K562 (cell line): ENCODE measurements around the gene ECM2. TPM values are rescaled to one million over a fixed set of nuclear protein-coding genes. Genes with fewer than 3 reads are reported as not detected.

Experiments
- ATAC-seq: fragments of 200-7000 bp; cut with Tn5 transposase; 3 replicates; pipeline ENCODE4 v1.9.1; 2020; ENCODE audit warnings: moderate library complexity
- BruUV-seq: library from RNA; stranded (reverse); fragments of 400-500 nt; replicated peaks from 2 replicates; lab custom pipeline; 2021; lab: Mats Ljungman, UMichigan
- CTCF ChIA-PET: fragments of 300-600 bp; formaldehyde crosslinking; extraction: SDS; loops from one replicate; lab custom pipeline; 2021; ENCODE audit warnings: low intra/inter-chr PET ratio; lab: Yijun Ruan, JAX
- POLR2A ChIA-PET: fragments of 300-600, 350-650 bp; sonication (Branson Sonifier 250); formaldehyde crosslinking; extraction: SDS; loops from one replicate; lab custom pipeline; 2021; ENCODE audit warnings: antibody characterized with exemption, inconsistent platforms; lab: Yijun Ruan, JAX
- DNase-seq, 4 experiments: peaks; one replicate each; pipeline versions ENCODE4 v3.0.0 to v3.0.0-alpha.2; 2011 to 2018; ENCODE audit warnings: low spot score in 3 of 4, mixed read lengths in 3 of 4; ENCODE audit errors: extremely low read depth in 1 of 4
- FAIRE-seq: peaks from 2 replicates; lab custom pipeline; 2011; peaks lifted over from hg19 to GRCh38; lab: Jason Lieb, UNC
- H2AFZ ChIP-seq: 2 replicates; pipeline ENCODE4 v1.6.0; 2011; ENCODE audit warnings: low read depth, low read length, control low read depth, inconsistent platforms
- H3K27ac ChIP-seq: fragments of 200-600 bp; 3 replicates; pipeline ENCODE4 v1.8.0; 2011; ENCODE audit warnings: low read depth, mild to moderate bottlenecking, control low read depth, inconsistent platforms, low read length, moderate library complexity, mixed read lengths; ENCODE audit errors: extremely low read depth
- H3K27me3 ChIP-seq, 2 experiments: fragments of 300-600 bp in 1 of 2; 2 replicates in 1 of 2; 3 replicates in 1 of 2; pipeline versions ENCODE4 v1.6.0 to v1.8.0; 2011; ENCODE audit warnings: inconsistent platforms in 2 of 2, low read length in 2 of 2, mild to moderate bottlenecking in 1 of 2, mixed read lengths in 1 of 2, moderate library complexity in 1 of 2; ENCODE audit not compliant: control insufficient read depth in 2 of 2, insufficient read depth in 2 of 2
- H3K36me3 ChIP-seq: fragments of 300-600 bp; 3 replicates; pipeline ENCODE4 v1.8.0; 2011; ENCODE audit warnings: mild to moderate bottlenecking, low read length, inconsistent platforms; ENCODE audit not compliant: control insufficient read depth, insufficient read depth
- H3K4me1 ChIP-seq, 2 experiments: fragments of 200-600 bp in 1 of 2; replicated peaks in 1 of 2; 2 replicates in 1 of 2; 3 replicates in 1 of 2; pipeline versions ENCODE4 v1.5.1 to v1.8.0; 2011; ENCODE audit warnings: inconsistent platforms in 2 of 2, low read length in 2 of 2, mild to moderate bottlenecking in 1 of 2, mixed read lengths in 1 of 2, moderate library complexity in 1 of 2; ENCODE audit not compliant: control insufficient read depth in 2 of 2, insufficient read depth in 2 of 2
- H3K4me2 ChIP-seq: 2 replicates; pipeline ENCODE4 v1.6.1; 2011; ENCODE audit warnings: low read length, control low read depth, inconsistent platforms, mixed read lengths; ENCODE audit not compliant: insufficient read depth
- H3K4me3 ChIP-seq: fragments of 200-600 bp; sonication (generic), shearing (Covaris generic); 2 replicates; pipeline ENCODE4 v1.5.1; 2016; ENCODE audit warnings: control low read depth, inconsistent platforms
- H3K79me2 ChIP-seq: fragments of 200-600 bp; 3 replicates; pipeline ENCODE4 v1.8.0; 2011; ENCODE audit warnings: low read length, inconsistent platforms; ENCODE audit not compliant: control insufficient read depth, insufficient read depth
- H3K9ac ChIP-seq, 2 experiments: 2 replicates each; pipeline versions ENCODE4 v1.6.0 to v1.6.1; 2011; ENCODE audit warnings: low read depth in 2 of 2, low read length in 2 of 2, control low read depth in 1 of 2, inconsistent platforms in 1 of 2, mild to moderate bottlenecking in 1 of 2, mixed read lengths in 1 of 2; ENCODE audit not compliant: insufficient read depth in 1 of 2
- H3K9me1 ChIP-seq: one replicate; pipeline ENCODE4 v1.6.0; 2011; ENCODE audit warnings: inconsistent platforms, mild to moderate bottlenecking, low read length, moderate library complexity; ENCODE audit not compliant: control insufficient read depth, insufficient read depth
- H3K9me3 ChIP-seq: replicated peaks from 2 replicates; pipeline ENCODE4 v1.5.1; 2011; ENCODE audit warnings: low read depth, low read length, inconsistent platforms; ENCODE audit not compliant: control insufficient read depth, insufficient read depth
- H4K20me1 ChIP-seq: replicated peaks from 2 replicates; pipeline ENCODE4 v1.6.1; 2011; ENCODE audit warnings: low read length, inconsistent platforms, mixed read lengths; ENCODE audit not compliant: control insufficient read depth, insufficient read depth
- ARID4B ChIP-seq: sonication (generic); formaldehyde crosslinking; IDR thresholded peaks from 2 replicates; pipeline ENCODE4 v1.8.0; 2022; ENCODE audit warnings: mild to moderate bottlenecking, missing genetic modification reagents
- CREB5 ChIP-seq: fragments of 250-450 bp; sonication (Bioruptor Pico); IDR thresholded peaks from 2 replicates; pipeline ENCODE4 v1.5.0; 2020; ENCODE audit warnings: mild to moderate bottlenecking
- FOXJ3 ChIP-seq: sonication (generic); formaldehyde crosslinking; IDR thresholded peaks from 2 replicates; pipeline ENCODE4 v1.4.0; 2020; ENCODE audit warnings: mild to moderate bottlenecking, missing genetic modification reagents
- GTF2F1 ChIP-seq: IDR thresholded peaks from 2 replicates; pipeline ENCODE4 v1.6.1; 2011; ENCODE audit warnings: low read depth, low read length, improper control_type of control experiment
- KAT8 ChIP-seq: fragments of 450-650 bp; IDR thresholded peaks from 2 replicates; pipeline ENCODE4 v1.6.1; 2016; ENCODE audit warnings: low read depth, mild to moderate bottlenecking
- NFRKB ChIP-seq: fragments of 450-650 bp; IDR thresholded peaks from 2 replicates; pipeline ENCODE4 v1.6.1; 2016; ENCODE audit warnings: low read depth
- TCF3 ChIP-seq: sonication (generic); formaldehyde crosslinking; IDR thresholded peaks from 2 replicates; pipeline ENCODE4 v1.4.0; 2020; ENCODE audit warnings: mild to moderate bottlenecking, missing genetic modification reagents
- ZFP1 ChIP-seq: fragments of 450-650 bp; formaldehyde crosslinking; IDR thresholded peaks from 2 replicates; pipeline ENCODE4 v1.4.0; 2020; ENCODE audit warnings: mild to moderate bottlenecking, mixed read lengths
- ZNF124 ChIP-seq: sonication (generic); formaldehyde crosslinking; IDR thresholded peaks from 2 replicates; pipeline ENCODE4 v1.8.1; 2022; ENCODE audit warnings: missing genetic modification reagents
- ZNF511 ChIP-seq: sonication (generic); formaldehyde crosslinking; IDR thresholded peaks from 2 replicates; pipeline ENCODE4 v1.8.0; 2022; ENCODE audit warnings: mild to moderate bottlenecking, missing genetic modification reagents
- WGBS: fragments of 100-300 bp; shearing (Covaris generic); methylation state at CpG from one replicate; pipeline ENCODE4 v1.1.6; 2016; ENCODE audit warnings: low coverage, mixed read lengths; ENCODE audit not compliant: insufficient coverage; ENCODE audit errors: missing lambda C conversion rate; 5-methylcytosine and 5-hydroxymethylcytosine counted together
- in situ Hi-C: fragments of 300-500 bp; cut with MboI; formaldehyde crosslinking; loops from 4 replicates; pipeline ENCODE4 v1.15.0; 2018; ENCODE audit warnings: inconsistent platforms, mixed read lengths
- intact Hi-C: fragments of 100-400 bp; cut with micrococcal nuclease; formaldehyde crosslinking; loops from 2 replicates; pipeline ENCODE4 v1.14.2; 2022
- polyA plus RNA-seq, 8 experiments: library from polyadenylated mRNA; depleted of rRNA in 4 of 8; stranded (reverse) in 5 of 8; unstranded in 3 of 8; fragments of >200 nt; fragmentation: Nextera tagmentation in 2 of 8; fragmentation: Illumina TruSeq in 1 of 8; extraction: Ambion mirVana in 2 of 8; extraction: Trizol in 1 of 8; gene quantifications; 2 replicates each; pipeline versions ENCODE4 v1.2.1 to v1.2.3, GENCODE V29; 2011 to 2014; ENCODE audit warnings: inconsistent platforms in 1 of 8, missing spikeins in 1 of 8
- total RNA-seq, 7 experiments: library from RNA; depleted of rRNA in 6 of 7; stranded (reverse); fragments of >200 nt in 6 of 7; fragmentation: Illumina TruSeq in 2 of 7; extraction: Trizol in 2 of 7; gene quantifications; 2 replicates each; pipeline versions ENCODE4 v1.2.1 to v1.2.3, GENCODE V29; 2011 to 2021; ENCODE audit warnings: low replicate concordance in 1 of 7
- TF ChIP-seq, protein P1 (sequence below): fragments of 450-650 bp; IDR thresholded peaks from 2 replicates; pipeline ENCODE4 v1.7.1; 2018; ENCODE audit warnings: mild to moderate bottlenecking, low read depth; ENCODE audit not compliant: partially characterized antibody

Gene ECM2
- total and polyA plus RNA-seq, 9 of the 15 experiments (the other 6 are each of a cell fraction or from before 2014, with no cell fraction given), result 0.03 to 0.07 TPM; not detected in 7

DNA sequence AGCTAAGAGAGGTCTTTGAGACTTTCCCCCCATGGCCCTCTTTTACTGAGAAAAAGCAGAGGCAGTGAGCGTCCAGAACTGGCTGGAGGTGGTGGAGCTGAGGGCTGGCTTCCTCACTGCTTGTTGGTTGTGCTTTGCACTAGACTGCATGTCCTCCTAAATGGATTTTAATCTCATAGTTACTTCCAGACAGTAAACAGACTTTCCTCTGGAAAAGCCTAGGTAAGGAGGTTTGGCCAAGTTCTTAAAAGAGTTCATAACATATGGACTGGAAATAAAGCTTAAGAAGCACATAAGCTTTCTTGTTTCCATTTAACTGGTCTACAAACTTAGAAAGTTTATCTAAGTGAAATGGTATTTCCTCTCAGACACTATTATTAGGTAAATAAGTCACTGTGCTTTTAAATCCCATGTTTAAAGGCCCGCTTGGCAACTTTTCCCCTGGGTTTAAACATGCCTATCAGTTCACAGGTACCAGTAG lies 55.5 kb downstream of the ECM2 start:
- Histone ChIP-seq H3K27ac (peak overlapping the region; percentile 8; the same call in 1 of the 3 replicates), H3K9ac (no peak overlapping the region), H3K4me2 (no peak overlapping the region), H3K27me3 (no peaks in the 10 kb centered on the region), H2AFZ (peak overlapping the region; percentile 32; the same call in 1 of the 2 replicates), H3K4me1 (no peaks in the 10 kb centered on the region; a peak in 1 of 5 replicates), H3K9me3 (no peaks in the 10 kb centered on the region), H3K79me2 (no peaks in the 10 kb centered on the region), H4K20me1 (no peaks in the 10 kb centered on the region), H3K4me3 (no peak overlapping the region), H3K9me1 (no peaks in the 10 kb centered on the region), H3K36me3 (no peaks in the 10 kb centered on the region)
- intact Hi-C loops, result no loop called here
- no TSS peak for BruUV-seq
- CTCF ChIA-PET, result no interaction called here
- in situ Hi-C loops, result no loop called here
- FAIRE-seq (no peak), DNase-seq (no peak), ATAC-seq (peak; percentile 46; the same call in 2 of the 3 replicates)
- WGBS, result 83% methylated on average over 2 of the region's 2 CpGs
- POLR2A ChIA-PET, result interaction anchor here (0.7 kb wide), 1 partner anchor 251 kb away, joined by 3 read pairs; no protein-coding TSS in a partner anchor
- TF ChIP-seq ZNF124 (CRISPR knock-in tag) (no peak), NFRKB (no peak), ZFP1 (no peak), ZNF511 (CRISPR knock-in tag) (no peak), CREB5 (CRISPR knock-in tag) (no peak), GTF2F1 (no peak), FOXJ3 (CRISPR knock-in tag) (no peak), KAT8 (no peak), ARID4B (CRISPR knock-in tag) (no peak), TCF3 (CRISPR knock-in tag) (no peak)
- TF ChIP-seq, protein P1, sequence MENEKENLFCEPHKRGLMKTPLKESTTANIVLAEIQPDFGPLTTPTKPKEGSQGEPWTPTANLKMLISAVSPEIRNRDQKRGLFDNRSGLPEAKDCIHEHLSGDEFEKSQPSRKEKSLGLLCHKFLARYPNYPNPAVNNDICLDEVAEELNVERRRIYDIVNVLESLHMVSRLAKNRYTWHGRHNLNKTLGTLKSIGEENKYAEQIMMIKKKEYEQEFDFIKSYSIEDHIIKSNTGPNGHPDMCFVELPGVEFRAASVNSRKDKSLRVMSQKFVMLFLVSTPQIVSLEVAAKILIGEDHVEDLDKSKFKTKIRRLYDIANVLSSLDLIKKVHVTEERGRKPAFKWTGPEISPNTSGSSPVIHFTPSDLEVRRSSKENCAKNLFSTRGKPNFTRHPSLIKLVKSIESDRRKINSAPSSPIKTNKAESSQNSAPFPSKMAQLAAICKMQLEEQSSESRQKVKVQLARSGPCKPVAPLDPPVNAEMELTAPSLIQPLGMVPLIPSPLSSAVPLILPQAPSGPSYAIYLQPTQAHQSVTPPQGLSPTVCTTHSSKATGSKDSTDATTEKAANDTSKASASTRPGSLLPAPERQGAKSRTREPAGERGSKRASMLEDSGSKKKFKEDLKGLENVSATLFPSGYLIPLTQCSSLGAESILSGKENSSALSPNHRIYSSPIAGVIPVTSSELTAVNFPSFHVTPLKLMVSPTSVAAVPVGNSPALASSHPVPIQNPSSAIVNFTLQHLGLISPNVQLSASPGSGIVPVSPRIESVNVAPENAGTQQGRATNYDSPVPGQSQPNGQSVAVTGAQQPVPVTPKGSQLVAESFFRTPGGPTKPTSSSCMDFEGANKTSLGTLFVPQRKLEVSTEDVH, result no peak
